ENCODE data around the gene TMEM187.

DNA sequence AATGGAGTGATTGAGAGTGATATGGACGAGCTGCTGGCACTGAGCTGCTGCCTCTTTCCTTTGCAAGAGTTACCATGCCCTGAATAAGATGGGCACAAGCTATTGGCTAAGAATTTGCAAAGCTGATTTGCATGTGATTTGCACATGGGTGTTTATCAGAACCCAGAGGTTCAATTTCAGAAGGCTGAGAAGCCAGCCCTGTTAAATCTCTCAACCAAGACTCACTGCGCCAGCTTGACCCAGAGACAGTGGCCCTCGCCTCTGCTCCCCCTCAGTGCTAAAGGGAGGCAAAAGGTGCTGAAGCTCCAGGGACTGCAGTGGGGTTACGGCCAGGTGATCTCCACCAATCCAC is 47.2 kb upstream of the TMEM187 start:
- TF ChIP-seq SPI1 (IDR thresholded peaks at IDR 0.05; ENCODE audit: low read depth, low read length) (no peak), POLR2A (IDR thresholded peaks at IDR 0.05; ENCODE audit: low read depth, low read length) (peak; percentile 82; the same call in 1 of the 2 replicates), POLR2AphosphoS5 (IDR thresholded peaks at IDR 0.05; ENCODE audit: low read depth, low read length) (no peak), POU2F2 (IDR thresholded peaks at IDR 0.05; ENCODE audit: low read depth, low read length) (peak; percentile 53)
